Ovary (tissue), 9 donors: ENCODE results near the gene KRTAP12-1. TPM values are rescaled to one million over a fixed set of nuclear protein-coding genes. Genes with fewer than 3 reads are reported as not detected.
"Not testable (repeated sequence)": the region's sequence is repeated elsewhere in the genome, so short reads cannot be mapped to it uniquely, and the experiment has no call there.

Experiments
- DNase-seq, 5 donors: peaks; one replicate each; pipeline ENCODE4 v3.0.0-alpha.2; 2019 to 2020
- H3K27ac ChIP-seq, 2 donors: fragments of 200-600 bp; one replicate each; pipeline versions ENCODE4 v1.5.1 to v1.8.0; 2019 to 2022
- H3K27me3 ChIP-seq: fragments of 200-600 bp; one replicate; pipeline ENCODE4 v1.8.0; 2022
- H3K36me3 ChIP-seq: fragments of 200-600 bp; sonication (generic); one replicate; pipeline ENCODE4 v1.5.1; 2019
- H3K4me1 ChIP-seq: one replicate; pipeline ENCODE4 v1.8.1; 2013; ENCODE audit warnings: mild to moderate bottlenecking, moderate library complexity; ENCODE audit not compliant: insufficient read depth
- H3K4me3 ChIP-seq: fragments of 200-600 bp; sonication (generic); one replicate; pipeline ENCODE4 v1.5.1; 2017
- H3K9me3 ChIP-seq, 2 donors: fragments of 200-600 bp in 1 of 2; sonication (generic) in 1 of 2; one replicate each; pipeline versions ENCODE4 v1.5.1 to v1.8.1; 2013 to 2019; ENCODE audit warnings: mild to moderate bottlenecking in 1 of 2, moderate library complexity in 1 of 2
- EP300 ChIP-seq: sonication (generic); formaldehyde crosslinking; IDR thresholded peaks from one replicate; pipeline ENCODE4 v1.6.1; 2017; ENCODE audit warnings: antibody characterized with exemption
- POLR2A ChIP-seq: fragments of 450-650 bp; IDR thresholded peaks from one replicate; pipeline ENCODE4 v1.6.1; 2017; ENCODE audit warnings: antibody characterized with exemption, mild to moderate bottlenecking, moderate library complexity
- whole genome bisulfite sequencing, 3 donors: extraction: QIAGEN DNeasy Blood & Tissue Kit in 1 of 3; methylation state at CpG; one replicate each; pipeline versions ENCODE4 v1.1.5 to v1.1.7; 2013 to 2017; 5-methylcytosine and 5-hydroxymethylcytosine counted together
- intact Hi-C, 4 donors: fragments of 100-400 bp; cut with DNase I; formaldehyde crosslinking; loops; one replicate each; pipeline versions ENCODE4 v1.11.0 to v1.15.1; 2022 to 2023
- polyA plus RNA-seq, 2 donors: library from polyadenylated mRNA; stranded (reverse); fragments of 200-250 nt in 1 of 2; fragments of 350-450 nt in 1 of 2; fragmentation: Illumina TruSeq in 1 of 2; extraction: RNeasy Lipid Tissue Mini Kit (QIAGEN cat#74804) in 1 of 2; gene quantifications; one replicate each; pipeline ENCODE4 v1.2.3, GENCODE V29; 2013 to 2014
- total RNA-seq, 7 donors: library from RNA; depleted of rRNA in 2 of 7; stranded (reverse); fragments of >200 nt in 2 of 7; fragmentation: NEBNext Ultra II Directional in 3 of 7; extraction: Animal tissue kit (Norgen Biotek cat#: 25700) in 3 of 7; gene quantifications; one replicate each; pipeline versions ENCODE4 v1.1.0 to v1.2.4, GENCODE V29; 2016 to 2023
- TF ChIP-seq, protein P1 (sequence below), 3 donors: fragments of 450-650 bp in 2 of 3; fragments of 200-600 bp in 1 of 3; IDR thresholded peaks; one replicate each; pipeline versions ENCODE4 v1.5.1 to v1.8.0; 2016 to 2022; ENCODE audit warnings: antibody characterized with exemption in 3 of 3, mild to moderate bottlenecking in 1 of 3
- donor health status: DM: no; HTN: no; CAD: no; lungs with moderate emphysema.
- donor health status: DM: no; HTN: no; CAD: no.
- donor health status: Bipolar disorder and iron deficiency.
- donor health status: DM: yes; HTN: yes; CAD: no.
- donor health status: DM: no; HTN: no; CAD: no.
- donor health status: DM: yes; HTN: yes; CAD: no.

Gene KRTAP12-1
- total and polyA plus RNA-seq, 9 donors = not detected

DNA sequence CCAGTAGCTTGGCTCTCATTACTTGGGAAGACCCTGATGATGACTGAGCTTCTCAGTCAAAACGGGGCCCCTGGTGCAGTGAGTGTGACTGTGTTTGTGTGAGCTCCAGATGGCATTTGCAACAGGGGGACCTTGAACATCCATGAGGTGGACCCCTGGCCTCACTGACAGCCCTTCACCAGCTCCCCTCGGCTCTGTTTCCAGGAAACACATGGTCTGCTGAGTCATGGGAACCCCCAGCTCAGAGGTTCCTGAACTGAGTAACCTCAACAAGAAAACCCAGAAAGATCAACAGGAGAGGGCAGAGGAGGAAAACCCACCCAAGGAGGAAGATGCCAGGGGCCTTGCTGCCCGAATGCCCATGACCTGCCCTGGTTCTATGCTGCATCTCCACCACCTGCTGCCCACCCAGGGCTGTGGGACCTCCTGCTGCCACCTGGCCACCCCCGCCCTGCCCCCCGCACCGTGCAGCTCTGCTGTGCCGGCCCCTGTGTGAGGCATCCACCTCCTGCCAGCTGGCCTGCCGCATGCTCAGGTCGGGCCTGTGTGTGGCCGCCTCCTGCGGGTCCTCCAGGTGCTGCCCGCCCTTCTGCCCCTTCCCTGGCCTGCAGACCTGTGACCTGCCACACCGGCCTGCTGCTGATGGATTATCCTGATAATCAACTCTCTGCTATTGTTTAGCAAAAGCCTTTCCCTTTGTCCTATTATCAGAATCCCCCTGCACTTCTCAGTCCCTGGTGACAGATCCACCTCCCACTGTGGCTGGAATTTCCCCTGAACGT lies 4.2 kb upstream of the KRTAP12-1 start:
- H3K4me1 ChIP-seq = no peaks in the 10 kb centered on the region
- WGBS, 3 donors = 34 to 42% (median 37%) methylated on average over 13 to 14 of the region's 14 CpGs
- TF ChIP-seq, protein P1, sequence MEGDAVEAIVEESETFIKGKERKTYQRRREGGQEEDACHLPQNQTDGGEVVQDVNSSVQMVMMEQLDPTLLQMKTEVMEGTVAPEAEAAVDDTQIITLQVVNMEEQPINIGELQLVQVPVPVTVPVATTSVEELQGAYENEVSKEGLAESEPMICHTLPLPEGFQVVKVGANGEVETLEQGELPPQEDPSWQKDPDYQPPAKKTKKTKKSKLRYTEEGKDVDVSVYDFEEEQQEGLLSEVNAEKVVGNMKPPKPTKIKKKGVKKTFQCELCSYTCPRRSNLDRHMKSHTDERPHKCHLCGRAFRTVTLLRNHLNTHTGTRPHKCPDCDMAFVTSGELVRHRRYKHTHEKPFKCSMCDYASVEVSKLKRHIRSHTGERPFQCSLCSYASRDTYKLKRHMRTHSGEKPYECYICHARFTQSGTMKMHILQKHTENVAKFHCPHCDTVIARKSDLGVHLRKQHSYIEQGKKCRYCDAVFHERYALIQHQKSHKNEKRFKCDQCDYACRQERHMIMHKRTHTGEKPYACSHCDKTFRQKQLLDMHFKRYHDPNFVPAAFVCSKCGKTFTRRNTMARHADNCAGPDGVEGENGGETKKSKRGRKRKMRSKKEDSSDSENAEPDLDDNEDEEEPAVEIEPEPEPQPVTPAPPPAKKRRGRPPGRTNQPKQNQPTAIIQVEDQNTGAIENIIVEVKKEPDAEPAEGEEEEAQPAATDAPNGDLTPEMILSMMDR (IDR thresholded peaks at IDR 0.05) = no peak
- TF ChIP-seq EP300 (no peak), POLR2A (no peak)
- no peaks in the 10 kb centered on the region for H3K27me3 ChIP-seq
- no peak overlapping the region for H3K4me3 ChIP-seq
- no peak overlapping the region for H3K27ac ChIP-seq
- H3K36me3 ChIP-seq = no peaks in the 10 kb centered on the region
- H3K9me3 ChIP-seq = no peaks in the 10 kb centered on the region
- DNase-seq = no peak
- intact Hi-C loops = no loop called here

DNA sequence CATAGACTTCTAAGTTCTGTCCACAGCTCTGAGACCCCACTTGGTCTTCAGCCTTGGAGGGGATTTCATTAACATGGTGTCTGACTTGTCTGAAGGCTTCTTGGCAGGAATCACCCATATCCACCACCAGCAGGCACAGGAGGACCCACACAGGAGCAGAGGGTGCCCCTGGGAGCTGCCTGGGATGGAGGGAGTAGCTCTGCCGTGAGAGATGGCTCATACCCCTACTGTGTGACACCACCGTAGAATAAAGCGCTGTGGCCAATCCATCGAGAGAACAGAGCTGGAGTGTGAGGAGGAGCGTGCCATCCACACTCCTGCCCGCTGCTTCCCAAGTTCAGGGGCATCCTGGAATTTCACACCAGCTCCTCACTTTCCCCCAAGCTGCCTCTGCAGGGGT lies 3.1 kb upstream of the KRTAP12-1 start:
- H3K4me3 ChIP-seq, H3K27ac ChIP-seq, DNase-seq, H3K9me3 ChIP-seq, H3K27me3 ChIP-seq, H3K36me3 ChIP-seq, H3K4me1 ChIP-seq, intact Hi-C loops: not testable (repeated sequence)
- 84 to 92% (median 90%) methylated on average over 6 of the region's 6 CpGs for WGBS, 3 donors

DNA sequence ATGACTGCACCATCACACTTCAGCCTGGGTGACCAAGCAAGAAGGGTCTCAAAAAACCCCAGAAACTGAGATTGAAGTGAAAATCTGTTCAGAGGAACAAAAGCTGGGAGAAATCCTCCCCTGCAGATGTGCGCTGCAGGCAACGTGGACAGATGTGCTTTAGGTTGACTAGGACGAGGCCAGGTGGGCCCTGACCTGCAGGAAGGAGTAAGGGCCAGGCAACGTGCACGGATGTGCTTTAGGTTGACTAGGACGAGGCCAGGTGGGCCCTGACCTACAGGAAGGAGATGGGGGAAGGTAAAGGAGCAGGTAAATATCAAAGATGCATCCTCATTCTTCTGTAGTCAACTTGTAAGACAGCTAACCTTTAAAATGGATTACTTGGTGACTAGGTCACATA lies 2.5 kb upstream of the KRTAP12-1 start:
- Histone ChIP-seq H3K36me3 (no peaks in the 10 kb centered on the region), H3K9me3 (no peaks in the 10 kb centered on the region), H3K27ac (no peak overlapping the region), H3K4me1 (no peaks in the 10 kb centered on the region), H3K27me3 (no peaks in the 10 kb centered on the region), H3K4me3 (no peak overlapping the region)
- intact Hi-C loops = no loop called here
- no peak for DNase-seq
- TF ChIP-seq EP300 (no peak), POLR2A (no peak)
- TF ChIP-seq, protein P1 (IDR thresholded peaks at IDR 0.05) = no peak
- 62 to 79% (median 69%) methylated on average over 6 of the region's 6 CpGs for WGBS, 3 donors

DNA sequence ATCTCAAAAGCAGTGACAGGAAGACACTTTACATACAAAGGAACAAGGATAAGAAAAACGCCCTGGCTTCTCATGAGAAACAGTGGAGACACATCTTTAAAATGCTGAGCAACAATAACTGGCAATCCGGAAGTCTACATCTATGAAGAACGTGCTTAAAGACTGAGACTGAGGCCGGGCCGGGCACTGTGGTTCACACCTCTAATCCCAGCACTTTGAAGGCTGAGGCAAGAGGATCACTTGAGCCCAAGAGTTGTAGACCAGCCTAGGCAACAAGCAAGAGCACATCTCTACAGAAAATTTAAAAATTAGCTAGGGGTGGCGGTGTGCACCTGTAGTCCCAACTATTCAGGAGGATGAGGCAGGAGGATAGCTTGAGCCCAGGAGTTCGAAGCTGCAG lies 2.1 kb upstream of the KRTAP12-1 start:
- TF ChIP-seq, protein P1 (IDR thresholded peaks at IDR 0.05) = no peak
- no peak for TF ChIP-seq POLR2A
- TF ChIP-seq EP300 = no peak
- intact Hi-C loops = no loop called here
- Histone ChIP-seq H3K27me3 (no peaks in the 10 kb centered on the region), H3K4me3 (no peak overlapping the region), H3K27ac (no peak overlapping the region), H3K4me1 (no peaks in the 10 kb centered on the region), H3K36me3 (no peaks in the 10 kb centered on the region), H3K9me3 (no peaks in the 10 kb centered on the region)
- DNase-seq = no peak
- 68 to 81% (median 73%) methylated on average over 7 of the region's 7 CpGs for WGBS, 3 donors

DNA sequence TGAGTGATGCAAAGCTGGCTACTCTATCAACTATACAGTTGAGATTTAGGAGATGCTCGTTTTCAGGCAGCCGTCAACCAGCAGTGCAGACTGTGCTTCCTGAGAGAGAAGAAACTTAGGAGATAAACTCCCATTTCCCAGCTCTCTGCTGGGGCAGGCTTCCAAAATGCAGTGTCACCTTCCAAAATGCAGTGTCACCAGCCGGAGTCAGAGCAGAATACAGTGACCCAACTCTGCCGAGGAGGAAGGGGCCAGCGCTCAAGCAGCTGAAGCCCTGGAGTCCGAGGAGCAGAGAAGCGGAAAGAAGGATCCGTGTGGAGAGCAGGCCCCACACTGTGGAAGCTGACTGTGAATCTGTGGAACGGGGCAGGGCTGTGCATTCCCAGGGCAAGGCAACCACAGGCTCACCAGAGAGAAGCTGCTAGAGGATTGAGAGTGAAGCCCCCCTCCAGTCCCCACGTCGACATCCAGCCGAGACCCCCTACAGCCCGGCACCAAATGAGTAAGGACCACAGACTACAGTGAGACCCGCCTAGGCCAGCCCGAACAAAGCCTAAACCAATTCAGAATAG lies 703 bp upstream of the KRTAP12-1 start:
- no peak overlapping the region for H3K27ac ChIP-seq
- H3K4me3 ChIP-seq = no peak overlapping the region
- no peaks in the 10 kb centered on the region for H3K4me1 ChIP-seq
- intact Hi-C loops = no loop called here
- no peaks in the 10 kb centered on the region for H3K27me3 ChIP-seq
- H3K36me3 ChIP-seq = no peaks in the 10 kb centered on the region
- TF ChIP-seq POLR2A (no peak), EP300 (no peak)
- TF ChIP-seq, protein P1 (IDR thresholded peaks at IDR 0.05) = no peak
- 76 to 82% (median 76%) methylated on average over 15 of the region's 15 CpGs for WGBS, 3 donors
- DNase-seq = no peak
- no peaks in the 10 kb centered on the region for H3K9me3 ChIP-seq
